AML-193 (cell line): ENCODE results near the gene CTNNBL1.
"Not testable (repeated sequence)": the region's sequence is repeated elsewhere in the genome, so short reads cannot be mapped to it uniquely, and the experiment has no call there.

ENCODE experiments used
- DNase-seq, 2 experiments: peaks; one replicate each; lab custom pipeline; 2025; lab: John Stamatoyannopoulos, UW

The CTNNBL1 gene

GRCh38 chr20:37852666-37853065, 158.8 kb downstream of the CTNNBL1 start:
- DNase-seq = no peak

DNA sequence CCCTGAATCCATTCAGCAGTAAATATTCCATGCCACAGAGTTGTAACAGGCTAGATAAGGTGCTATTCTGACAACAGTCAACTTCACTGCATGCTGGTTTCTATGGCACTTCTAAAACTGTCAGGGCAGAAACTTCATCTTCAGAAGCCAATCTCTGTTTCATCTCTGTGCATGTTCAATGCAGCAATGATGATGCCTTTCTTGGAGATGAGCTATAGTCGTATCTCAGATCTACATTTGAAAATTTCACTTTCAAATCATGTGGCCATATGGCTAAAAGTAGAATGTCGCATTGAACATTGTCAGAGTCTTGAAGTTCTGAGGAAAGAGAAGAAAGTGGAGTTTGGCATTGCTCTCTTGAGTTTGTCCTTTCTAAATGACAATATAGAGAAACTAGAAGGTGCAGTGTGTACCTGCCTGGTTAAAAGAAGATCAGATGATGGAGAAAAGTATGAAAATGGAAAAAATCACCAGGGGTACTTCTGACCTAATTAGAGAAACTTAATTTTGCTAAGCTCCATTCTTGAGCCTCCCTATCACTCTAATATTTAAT, 160.1 kb downstream of the CTNNBL1 start:
- no peak for DNase-seq

GRCh38 chr20:37856034-37856433, 162.2 kb downstream of the CTNNBL1 start:
- DNase-seq = not testable (repeated sequence)

DNA sequence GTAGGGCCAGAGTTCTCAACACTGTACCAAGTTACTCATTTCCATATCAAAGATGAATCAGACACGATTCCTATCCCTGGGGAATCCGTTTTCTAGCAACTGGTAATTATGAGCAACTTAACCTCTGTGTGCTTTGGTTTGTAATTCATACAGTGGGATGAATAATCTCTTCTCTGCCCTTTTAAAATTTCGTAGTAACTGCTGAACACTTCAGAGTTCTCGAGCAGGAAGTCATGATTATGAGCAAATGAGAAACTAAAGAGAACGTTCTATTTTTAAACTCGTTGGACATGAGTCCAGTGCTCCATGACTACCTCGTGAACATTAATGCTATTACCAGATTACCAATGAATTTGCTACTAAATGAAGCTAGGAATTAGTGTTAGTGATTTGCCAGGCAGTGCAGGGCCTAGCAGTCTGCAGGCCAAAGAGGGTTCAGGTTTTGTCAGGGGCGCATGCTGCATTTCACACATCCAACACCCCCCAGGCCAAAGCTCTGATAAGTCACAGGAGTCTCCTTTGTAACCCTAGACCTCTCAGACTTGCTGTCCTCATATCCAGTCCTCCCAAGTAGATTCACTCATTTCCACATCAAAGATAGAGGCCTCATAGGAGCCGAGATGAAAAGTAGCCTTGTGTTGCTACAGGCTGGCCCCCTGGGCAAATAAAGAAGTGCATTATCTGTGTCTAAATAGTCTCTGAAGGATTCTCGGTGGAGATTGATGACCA, 163.3 kb downstream of the CTNNBL1 start:
- no peak for DNase-seq

GRCh38 chr20:37859406-37860171, 165.8 kb downstream of the CTNNBL1 start:
- DNase-seq = no peak

DNA sequence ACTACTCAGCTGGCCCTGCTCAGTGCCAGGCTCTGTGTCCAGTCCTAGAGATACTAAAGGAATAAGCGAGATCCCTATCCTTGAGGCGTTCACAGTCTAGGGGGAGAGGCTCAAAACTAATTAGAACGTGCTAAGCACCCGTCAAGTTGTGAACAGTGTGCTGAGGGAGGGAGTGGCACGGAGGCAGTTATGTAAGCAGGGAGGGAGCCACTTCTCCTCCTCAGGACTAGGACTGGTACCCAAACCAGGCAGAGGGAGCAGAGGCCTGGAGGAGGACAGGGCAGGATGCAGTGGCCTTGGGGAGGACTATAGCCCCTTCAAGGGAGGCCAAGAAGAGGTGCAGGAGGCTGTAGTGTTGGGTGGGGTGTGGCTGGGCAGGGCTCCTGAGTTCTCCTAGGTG, 169.5 kb downstream of the CTNNBL1 start:
- no peak for DNase-seq

- no peak for DNase-seq
Observed at GRCh38 chr20:37864298-37864697, 170.5 kb downstream of the CTNNBL1 start.

DNA sequence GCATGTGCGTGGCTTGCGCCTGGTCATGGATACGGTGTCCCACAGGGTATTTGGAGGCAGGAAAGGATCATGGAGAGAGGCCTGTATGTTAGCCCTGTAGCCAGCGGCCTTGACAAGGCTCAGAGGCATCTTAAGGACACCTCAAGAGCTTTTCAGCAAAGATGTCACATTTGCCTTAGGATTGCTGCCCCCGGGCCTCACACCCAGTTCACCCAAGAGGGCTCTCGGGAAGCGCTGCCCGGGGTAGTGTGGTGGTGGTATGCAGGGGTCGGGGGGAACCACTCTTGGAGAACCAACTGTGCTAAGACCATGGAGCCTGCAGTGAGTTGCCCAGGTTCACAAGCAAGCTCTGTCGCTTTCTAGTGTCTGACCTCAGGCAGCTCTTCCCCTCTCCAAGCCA, 172.2 kb downstream of the CTNNBL1 start:
- no peak for DNase-seq

- DNase-seq = no peak
Observed at GRCh38 chr20:37867289-37868195, 173.7 kb downstream of the CTNNBL1 start.

GRCh38 chr20:37868851-37869333, 175.1 kb downstream of the CTNNBL1 start:
- no peak for DNase-seq

- no peak for DNase-seq
Observed at GRCh38 chr20:37869334-37869861, 175.6 kb downstream of the CTNNBL1 start.

- DNase-seq = no peak
Observed at GRCh38 chr20:37870294-37870693, 176.5 kb downstream of the CTNNBL1 start.

DNA sequence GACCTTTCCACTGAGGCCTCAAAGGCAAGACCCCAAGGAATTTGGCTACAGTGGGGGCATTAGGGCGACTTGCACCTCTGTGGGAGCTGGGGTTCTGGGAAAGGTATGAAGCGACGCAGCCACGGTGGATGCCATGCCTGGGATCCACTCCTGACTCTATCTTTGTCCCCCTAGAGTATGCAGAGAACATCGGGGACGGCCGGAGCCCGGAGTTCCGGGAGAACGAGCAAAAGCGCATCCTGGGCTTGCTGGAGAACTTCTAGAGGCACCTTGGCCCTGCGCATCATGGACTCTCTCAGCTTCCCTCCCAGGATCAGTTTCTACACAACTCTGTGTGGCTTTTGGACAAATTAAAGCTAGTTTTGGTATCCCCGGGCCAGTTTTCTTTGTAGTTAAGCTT, 177.9 kb downstream of the CTNNBL1 start:
- DNase-seq = no peak

GRCh38 chr20:37872161-37872560, 178.3 kb downstream of the CTNNBL1 start:
- DNase-seq = no peak

- DNase-seq = no peak
Observed at GRCh38 chr20:37873884-37874283, 180.1 kb downstream of the CTNNBL1 start.

DNA sequence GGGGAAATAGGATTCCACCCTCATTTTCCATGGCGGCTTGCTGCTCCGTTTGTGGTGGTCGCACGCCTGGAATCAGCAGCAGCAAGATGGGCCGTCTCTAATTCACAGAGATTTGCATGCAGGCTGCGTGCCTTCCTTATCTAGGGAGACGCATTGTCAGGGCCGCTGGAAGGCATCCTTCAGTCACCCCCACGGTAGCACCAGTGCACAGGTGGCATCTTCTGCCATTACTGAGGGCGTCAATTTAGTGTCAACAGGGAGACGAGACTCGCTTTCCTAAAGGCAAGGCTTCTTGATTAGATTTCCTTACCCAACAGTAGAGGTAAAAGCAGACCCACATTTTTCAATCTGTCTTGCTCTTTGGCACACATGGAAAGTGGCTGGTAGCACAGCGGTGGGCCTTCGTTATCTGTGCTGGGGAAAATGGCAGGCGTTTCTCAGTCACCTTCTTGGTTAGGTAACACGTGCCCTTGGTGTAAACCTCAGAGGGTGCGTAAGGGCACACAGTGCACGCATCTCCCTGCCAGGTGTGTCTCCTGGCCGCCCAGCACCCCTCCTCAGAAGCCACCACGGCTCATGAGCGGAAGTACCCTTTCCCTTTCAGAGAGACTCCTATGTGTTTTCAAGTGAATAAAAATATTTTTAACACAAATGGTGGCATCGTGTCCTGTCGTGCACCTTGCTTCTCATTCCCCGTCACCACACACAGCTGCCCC, 181.8 kb downstream of the CTNNBL1 start:
- no peak for DNase-seq

- DNase-seq = no peak
Observed at GRCh38 chr20:37876863-37877262, 183.0 kb downstream of the CTNNBL1 start.

DNA sequence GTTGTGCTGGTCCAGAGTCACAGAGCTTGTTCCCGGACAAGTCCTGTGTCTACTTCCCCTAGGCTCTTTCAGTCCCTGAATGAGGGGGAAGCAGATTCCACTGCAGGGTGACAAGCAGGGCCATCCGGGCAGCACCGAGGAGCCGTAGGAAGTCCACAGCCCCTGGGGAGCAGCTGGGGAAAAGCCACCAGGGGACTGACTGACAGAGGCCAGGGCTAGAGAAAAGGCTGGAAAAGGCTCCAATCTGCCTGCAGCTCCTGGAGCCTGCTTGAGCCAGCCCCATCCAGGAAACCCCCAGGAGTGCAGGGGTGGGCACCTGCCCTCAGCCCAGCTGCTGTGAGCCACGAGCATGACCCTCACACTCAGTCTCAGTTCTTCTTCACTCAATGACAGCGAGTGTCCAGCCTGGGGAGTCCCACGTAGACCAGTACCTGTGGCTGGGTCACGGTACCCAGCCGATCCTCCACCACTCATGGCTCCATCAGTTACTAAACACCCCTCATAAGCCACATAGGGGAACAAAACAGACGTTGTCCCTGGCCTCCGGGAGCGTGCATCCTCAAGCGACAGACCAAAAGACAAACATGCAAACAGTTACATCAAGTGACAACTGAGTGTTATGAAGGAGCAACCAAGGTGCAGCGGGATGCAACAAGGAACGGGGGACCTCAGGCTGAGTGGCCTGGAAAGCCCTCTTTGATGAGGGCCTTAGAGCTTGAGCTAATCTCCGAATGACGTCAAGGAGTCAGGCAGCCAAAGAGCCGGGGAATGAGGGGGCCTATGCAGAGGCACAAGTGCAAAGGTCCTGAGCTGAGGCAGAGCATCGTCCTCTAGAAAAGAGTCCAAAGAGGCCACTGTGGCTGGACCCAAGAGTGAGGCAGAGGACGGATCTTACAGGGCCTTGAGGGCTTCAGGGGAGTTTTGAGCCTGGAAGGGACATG, 184.3 kb downstream of the CTNNBL1 start:
- no peak for DNase-seq

GRCh38 chr20:37878835-37879599, 185.2 kb downstream of the CTNNBL1 start:
- no peak for DNase-seq
